SK-N-SH (cell line): ENCODE data around the gene PCGF1.

Source experiments
- EP300 ChIP-seq, 2 experiments: IDR thresholded peaks; 2 replicates each; pipeline versions ENCODE4 v1.4.0 to v1.6.1; 2012; ENCODE audit warnings: borderline replicate concordance in 1 of 2, low read depth in 1 of 2, low read length in 1 of 2
- EZH2phosphoT487 ChIP-seq: fragments of 200-600 bp; sonication (generic); IDR thresholded peaks from 2 replicates; pipeline ENCODE4 v1.6.1; 2017; ENCODE audit warnings: low read depth, mixed run types, mild to moderate bottlenecking, antibody characterized with exemption, moderate library complexity, borderline replicate concordance
- FOXJ3 ChIP-seq: sonication (generic); formaldehyde crosslinking; IDR thresholded peaks from 2 replicates; pipeline ENCODE4 v1.5.1; 2020; ENCODE audit warnings: mild to moderate bottlenecking, missing genetic modification reagents
- JUND ChIP-seq: IDR thresholded peaks from 2 replicates; pipeline ENCODE4 v1.4.0; 2012
- MXI1 ChIP-seq: IDR thresholded peaks from 2 replicates; pipeline ENCODE4 v1.6.1; 2012; ENCODE audit warnings: mild to moderate bottlenecking, low read depth, low read length, improper control_type of control experiment
- POLR2AphosphoS5 ChIP-seq: IDR thresholded peaks from 2 replicates; pipeline ENCODE4 v1.6.1; 2012; ENCODE audit warnings: low read depth, low read length
- RAD21 ChIP-seq: IDR thresholded peaks from 2 replicates; pipeline ENCODE4 v1.6.1; 2012; ENCODE audit warnings: mild to moderate bottlenecking, low read length
- REST ChIP-seq: IDR thresholded peaks from 2 replicates; pipeline ENCODE4 v1.6.1; 2012; ENCODE audit warnings: mild to moderate bottlenecking, low read depth, low read length, moderate library complexity
- RFX5 ChIP-seq: IDR thresholded peaks from 2 replicates; pipeline ENCODE4 v1.6.1; 2012; ENCODE audit warnings: mild to moderate bottlenecking, improper control_type of control experiment, low read length
- TAF1 ChIP-seq: IDR thresholded peaks from 2 replicates; pipeline ENCODE4 v1.6.1; 2012; ENCODE audit warnings: low read depth, mild to moderate bottlenecking, low read length, moderate library complexity, borderline replicate concordance
- TCF12 ChIP-seq: IDR thresholded peaks from 2 replicates; pipeline ENCODE4 v1.4.0; 2012
- TF ChIP-seq, protein P1 (sequence below): fragments of 200-600 bp; sonication (generic); IDR thresholded peaks from 2 replicates; pipeline ENCODE4 v1.6.1; 2017; ENCODE audit warnings: antibody characterized with exemption, mild to moderate bottlenecking, moderate library complexity
- TF ChIP-seq, protein P2 (sequence below): fragments of 150-350 bp; IDR thresholded peaks from 2 replicates; pipeline ENCODE4 v1.6.1; 2017; ENCODE audit warnings: antibody characterized with exemption, low read length, low read depth, borderline replicate concordance

- TF ChIP-seq, protein P1, sequence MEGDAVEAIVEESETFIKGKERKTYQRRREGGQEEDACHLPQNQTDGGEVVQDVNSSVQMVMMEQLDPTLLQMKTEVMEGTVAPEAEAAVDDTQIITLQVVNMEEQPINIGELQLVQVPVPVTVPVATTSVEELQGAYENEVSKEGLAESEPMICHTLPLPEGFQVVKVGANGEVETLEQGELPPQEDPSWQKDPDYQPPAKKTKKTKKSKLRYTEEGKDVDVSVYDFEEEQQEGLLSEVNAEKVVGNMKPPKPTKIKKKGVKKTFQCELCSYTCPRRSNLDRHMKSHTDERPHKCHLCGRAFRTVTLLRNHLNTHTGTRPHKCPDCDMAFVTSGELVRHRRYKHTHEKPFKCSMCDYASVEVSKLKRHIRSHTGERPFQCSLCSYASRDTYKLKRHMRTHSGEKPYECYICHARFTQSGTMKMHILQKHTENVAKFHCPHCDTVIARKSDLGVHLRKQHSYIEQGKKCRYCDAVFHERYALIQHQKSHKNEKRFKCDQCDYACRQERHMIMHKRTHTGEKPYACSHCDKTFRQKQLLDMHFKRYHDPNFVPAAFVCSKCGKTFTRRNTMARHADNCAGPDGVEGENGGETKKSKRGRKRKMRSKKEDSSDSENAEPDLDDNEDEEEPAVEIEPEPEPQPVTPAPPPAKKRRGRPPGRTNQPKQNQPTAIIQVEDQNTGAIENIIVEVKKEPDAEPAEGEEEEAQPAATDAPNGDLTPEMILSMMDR: no peak
- TF ChIP-seq EP300 (IDR thresholded peaks at IDR 0.05; ENCODE audit: borderline replicate concordance in 1 of 2, low read depth in 1 of 2, low read length in 1 of 2): no peak
- TF ChIP-seq POLR2AphosphoS5: no peak
- TF ChIP-seq, protein P2, sequence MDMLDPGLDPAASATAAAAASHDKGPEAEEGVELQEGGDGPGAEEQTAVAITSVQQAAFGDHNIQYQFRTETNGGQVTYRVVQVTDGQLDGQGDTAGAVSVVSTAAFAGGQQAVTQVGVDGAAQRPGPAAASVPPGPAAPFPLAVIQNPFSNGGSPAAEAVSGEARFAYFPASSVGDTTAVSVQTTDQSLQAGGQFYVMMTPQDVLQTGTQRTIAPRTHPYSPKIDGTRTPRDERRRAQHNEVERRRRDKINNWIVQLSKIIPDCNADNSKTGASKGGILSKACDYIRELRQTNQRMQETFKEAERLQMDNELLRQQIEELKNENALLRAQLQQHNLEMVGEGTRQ: no peak
- no peak for TF ChIP-seq EZH2phosphoT487
- no peak for TF ChIP-seq FOXJ3 (CRISPR knock-in tag)
- no peak for TF ChIP-seq TCF12
- TF ChIP-seq RFX5: no peak
- no peak for TF ChIP-seq RAD21
- TF ChIP-seq JUND: no peak
- TF ChIP-seq MXI1: no peak
- no peak for TF ChIP-seq REST
- no peak for TF ChIP-seq TAF1
These were observed 38.5 kb upstream of the PCGF1 start for GRCh38 chr2:74546004-74546403.
